ENCODE results near the gene FAM200C.
A peak's percentile ranks its signal among the peaks of the same experiment; 100 is the strongest.
"Not testable (repeated sequence)": the region's sequence is repeated elsewhere in the genome, so short reads cannot be mapped to it uniquely, and the experiment has no call there.

The FAM200C gene

GRCh38 chr5:160442824-160443431, 43.1 kb upstream of the FAM200C start:
- no peak for DNase-seq (ENCODE audit: extremely low read depth, low read depth)
- no peak for TF ChIP-seq CTCF (IDR thresholded peaks at IDR 0.05; ENCODE audit: low read depth, low read length, missing control alignments)
- H3K4me3 ChIP-seq (replicated peaks; ENCODE audit: low read depth, low read length) = no peak overlapping the region

- TF ChIP-seq CTCF (IDR thresholded peaks at IDR 0.05; ENCODE audit: low read depth, low read length, missing control alignments) = no peak
- no peak for DNase-seq (ENCODE audit: extremely low read depth, low read depth)
- H3K4me3 ChIP-seq (replicated peaks; ENCODE audit: low read depth, low read length) = no peak overlapping the region
These were observed 41.5 kb upstream of the FAM200C start for GRCh38 chr5:160441311-160441781.

GRCh38 chr5:160439205-160439600, 39.3 kb upstream of the FAM200C start:
- peak; percentile 50 for DNase-seq (ENCODE audit: extremely low read depth, low read depth)
- TF ChIP-seq CTCF (IDR thresholded peaks at IDR 0.05; ENCODE audit: low read depth, low read length, missing control alignments) = peak; percentile 91
- peak overlapping the region; percentile 31 for H3K4me3 ChIP-seq (replicated peaks; ENCODE audit: low read depth, low read length)

- no peak for DNase-seq (ENCODE audit: extremely low read depth, low read depth)
- peak; percentile 90 for TF ChIP-seq CTCF (IDR thresholded peaks at IDR 0.05; ENCODE audit: low read depth, low read length, missing control alignments)
- H3K4me3 ChIP-seq (replicated peaks; ENCODE audit: low read depth, low read length) = peak overlapping the region; percentile 31
These were observed 38.7 kb upstream of the FAM200C start for GRCh38 chr5:160438316-160439204.

- H3K4me3 ChIP-seq (replicated peaks; ENCODE audit: low read depth, low read length) = no peak overlapping the region
- DNase-seq (ENCODE audit: extremely low read depth, low read depth) = no peak
- no peak for TF ChIP-seq CTCF (IDR thresholded peaks at IDR 0.05; ENCODE audit: low read depth, low read length, missing control alignments)
These were observed 37.4 kb upstream of the FAM200C start for GRCh38 chr5:160437271-160437670.

GRCh38 chr5:160436661-160437060, 36.8 kb upstream of the FAM200C start:
- DNase-seq (ENCODE audit: extremely low read depth, low read depth); H3K4me3 ChIP-seq (replicated peaks; ENCODE audit: low read depth, low read length): not testable (repeated sequence)

- TF ChIP-seq CTCF (IDR thresholded peaks at IDR 0.05; ENCODE audit: low read depth, low read length, missing control alignments) = no peak
- no peak overlapping the region for H3K4me3 ChIP-seq (replicated peaks; ENCODE audit: low read depth, low read length)
- no peak for DNase-seq (ENCODE audit: extremely low read depth, low read depth)
These were observed 36.2 kb upstream of the FAM200C start for GRCh38 chr5:160436017-160436416.
